Stimulated activated CD8-positive, alpha-beta memory T cell treated with anti-CD3 and anti-CD28 coated beads, Interleukin-7, amount 100 ng/mL, for 1 hour (primary cell): ENCODE measurements around the gene XRRA1.
"Not testable (repeated sequence)": the region's sequence is repeated elsewhere in the genome, so short reads cannot be mapped to it uniquely, and the experiment has no call there.

Experiments used
- DNase-seq, 2 donors: peaks; one replicate each; pipeline ENCODE4 v3.0.0-alpha.2; 2020; ENCODE audit warnings: low read depth in 2 of 2

XRRA1 gene

GRCh38 chr11:74896311-74896710 is 52.6 kb downstream of the XRRA1 start:
- no peak for DNase-seq

DNA sequence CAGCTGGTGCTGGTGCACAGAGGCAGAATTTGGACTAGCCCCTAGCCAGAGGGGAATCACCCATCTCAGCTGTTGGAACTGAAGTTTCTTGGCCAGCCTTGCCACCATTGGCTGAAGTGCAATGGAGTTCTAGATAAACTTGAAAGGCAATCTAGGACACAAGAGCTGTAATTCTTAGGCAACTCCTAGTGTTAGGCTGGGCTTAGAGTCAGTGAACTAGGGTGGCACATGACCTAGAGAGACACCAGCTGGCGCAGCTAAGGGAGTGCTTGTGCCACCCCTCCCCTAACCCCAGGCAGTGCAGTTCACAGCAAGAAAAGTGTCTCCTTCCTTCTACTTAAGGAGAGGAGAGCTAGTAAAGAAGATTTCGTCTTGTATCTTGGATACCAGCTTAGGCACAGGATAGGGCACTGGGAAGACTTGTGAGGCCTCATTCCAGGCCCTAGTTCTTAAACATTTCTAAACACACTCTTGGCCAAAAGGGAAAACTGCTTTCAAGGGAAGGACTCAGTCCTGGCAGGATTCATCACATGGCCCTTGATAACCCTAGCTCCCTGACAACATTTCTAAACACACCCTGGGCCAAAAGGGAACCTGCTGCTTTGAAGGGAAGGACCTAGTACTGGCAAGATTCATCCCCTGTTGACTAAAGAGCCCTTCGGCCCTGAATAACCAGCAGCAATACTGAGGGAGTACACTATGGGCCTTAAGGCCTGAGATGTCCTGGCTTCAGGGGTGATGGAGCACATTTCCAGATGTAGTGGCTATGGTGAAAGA is 53.4 kb downstream of the XRRA1 start:
- DNase-seq, result no peak

DNA sequence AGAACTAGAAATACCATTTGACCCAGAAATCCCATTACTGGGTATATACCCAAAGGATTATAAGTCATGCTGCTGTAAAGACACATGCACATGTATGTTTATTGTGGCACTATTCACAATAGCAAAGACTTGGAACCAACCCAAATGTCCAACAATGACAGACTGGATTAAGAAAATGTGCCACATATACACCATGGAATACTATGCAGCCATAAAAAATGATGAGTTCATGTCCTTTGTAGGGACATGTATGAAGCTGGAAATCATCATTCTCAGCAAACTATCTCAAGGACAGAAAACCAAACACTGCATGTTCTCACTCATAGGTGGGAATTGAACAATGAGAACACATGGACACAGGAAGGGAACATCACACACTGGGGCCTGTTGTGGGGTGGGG is 55.9 kb downstream of the XRRA1 start:
- DNase-seq, result not testable (repeated sequence)

GRCh38 chr11:74877132-74877531 is 71.8 kb downstream of the XRRA1 start:
- DNase-seq, result no peak

DNA sequence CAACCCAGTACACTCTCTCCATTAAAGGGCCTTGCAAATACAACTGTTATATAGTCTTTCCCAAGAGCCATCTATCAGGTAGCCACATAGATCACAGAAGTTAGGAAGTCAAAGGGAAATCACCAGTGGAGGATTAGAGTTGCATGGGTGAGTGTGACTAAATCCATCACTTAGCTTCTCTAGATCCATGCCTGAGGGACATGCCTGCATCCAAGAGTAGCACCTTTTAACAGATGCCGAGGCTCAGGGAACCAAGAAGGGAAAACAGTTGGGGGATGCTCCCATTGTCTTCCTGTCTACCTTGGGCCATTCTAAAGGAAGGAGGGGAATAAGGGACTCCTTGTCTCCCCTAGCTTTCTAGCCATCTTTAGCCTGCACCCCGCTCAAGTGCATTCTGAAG is 77.9 kb downstream of the XRRA1 start:
- DNase-seq, result no peak

DNA sequence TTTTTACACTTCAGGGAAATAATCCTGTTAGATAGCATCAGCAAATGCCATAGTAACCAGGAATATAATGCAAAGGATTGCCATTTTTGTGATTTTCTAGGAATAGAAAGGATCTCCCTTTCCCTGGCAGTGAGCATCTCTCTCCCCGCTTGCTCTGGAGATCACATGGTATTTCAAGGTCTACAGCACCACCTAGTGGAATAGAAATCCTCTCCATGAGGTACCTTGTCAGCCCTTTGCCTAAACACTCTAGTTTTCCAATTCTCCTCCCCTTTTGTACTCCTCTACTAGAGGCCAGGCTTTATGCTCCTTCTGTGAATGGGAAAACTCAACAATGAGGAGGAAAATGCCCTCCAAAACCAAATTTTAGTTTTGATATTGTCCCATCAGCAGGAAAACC is 78.4 kb downstream of the XRRA1 start:
- no peak for DNase-seq

DNA sequence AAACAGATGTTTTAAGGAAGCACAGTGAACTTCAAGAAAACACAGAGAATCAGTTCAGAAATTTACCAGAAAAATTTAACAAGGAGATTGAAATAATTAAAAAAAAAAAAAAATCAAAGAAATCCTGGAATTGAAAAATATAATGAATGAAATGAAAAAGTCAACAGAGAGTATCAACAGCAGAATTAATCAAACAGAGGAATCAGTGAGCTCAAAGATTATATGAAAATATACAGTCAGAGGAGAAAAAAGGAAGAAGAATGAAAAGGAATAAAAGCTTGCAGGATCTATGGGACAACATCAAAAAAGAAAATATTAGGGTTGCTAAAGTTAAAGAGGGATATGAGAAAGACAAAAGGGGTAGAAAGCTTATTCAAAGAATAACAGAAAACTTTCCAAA is 82.3 kb downstream of the XRRA1 start:
- DNase-seq, result no peak

GRCh38 chr11:74863410-74863809 is 85.5 kb downstream of the XRRA1 start:
- DNase-seq, result no peak

- no peak for DNase-seq
Observed at GRCh38 chr11:74860743-74861142, 88.1 kb downstream of the XRRA1 start.

- no peak for DNase-seq
Observed at GRCh38 chr11:74853223-74853622, 95.7 kb downstream of the XRRA1 start.

DNA sequence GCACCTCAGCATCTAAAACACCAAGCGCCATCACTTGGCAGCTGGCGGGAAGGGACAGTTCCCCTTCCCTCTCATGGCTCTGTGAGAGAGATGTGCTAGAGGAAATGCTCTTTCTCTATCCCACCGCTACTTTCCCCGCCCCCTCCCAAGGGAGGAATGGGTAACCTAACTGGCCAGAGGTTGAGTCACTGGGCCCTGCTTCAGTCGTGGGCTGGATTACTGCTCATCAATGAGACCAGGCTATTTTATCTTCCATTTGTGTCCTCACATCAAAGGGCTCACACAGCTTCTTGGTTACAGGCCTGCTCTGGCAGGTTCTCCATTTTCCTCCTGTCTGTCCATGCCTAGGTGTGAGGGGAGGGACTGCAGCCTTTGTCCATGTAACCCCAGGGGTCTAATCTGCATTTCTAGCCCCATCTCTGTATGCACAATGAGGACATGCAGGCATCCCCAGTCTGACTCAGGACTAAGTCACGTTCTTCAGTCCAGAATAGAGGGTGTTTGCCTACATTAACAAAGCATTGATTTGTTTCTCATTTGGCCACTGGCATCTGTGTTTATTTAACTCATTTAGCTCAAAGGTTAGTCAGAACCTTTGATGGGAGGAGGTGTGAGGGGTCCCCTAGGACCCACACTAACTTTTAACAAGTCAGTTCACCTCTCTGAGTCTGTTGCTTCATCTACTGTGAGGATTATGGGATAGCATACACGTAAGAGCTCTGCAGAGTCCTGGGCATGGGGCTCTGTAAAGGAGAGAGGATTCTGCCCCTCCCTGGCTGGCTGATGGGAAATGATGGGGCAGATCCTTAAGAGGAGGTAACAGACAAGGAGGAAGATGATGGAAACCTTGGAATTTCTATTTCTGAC is 99.1 kb downstream of the XRRA1 start:
- no peak for DNase-seq

DNA sequence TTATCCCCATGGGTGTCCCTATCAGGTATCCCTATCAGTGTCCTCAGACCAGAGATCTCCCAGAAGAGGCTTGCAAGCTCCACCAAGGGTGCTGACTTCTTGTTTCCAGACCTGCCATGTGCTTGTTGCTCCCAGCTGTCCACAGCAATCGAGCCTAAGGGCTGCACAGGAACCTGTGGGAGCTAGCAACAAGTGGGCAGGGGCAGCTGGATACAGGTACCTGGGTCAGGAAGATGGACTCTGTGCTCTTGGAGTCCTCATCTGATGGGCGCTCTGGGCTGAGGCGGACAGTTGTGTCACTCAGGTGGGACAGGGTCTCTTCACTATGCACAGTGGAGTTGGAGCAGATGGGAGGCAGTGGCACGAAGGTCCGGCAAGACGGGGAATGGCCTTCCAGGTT is 101.0 kb downstream of the XRRA1 start:
- DNase-seq, result no peak

GRCh38 chr11:74847395-74847794 is 101.5 kb downstream of the XRRA1 start:
- DNase-seq, result no peak

DNA sequence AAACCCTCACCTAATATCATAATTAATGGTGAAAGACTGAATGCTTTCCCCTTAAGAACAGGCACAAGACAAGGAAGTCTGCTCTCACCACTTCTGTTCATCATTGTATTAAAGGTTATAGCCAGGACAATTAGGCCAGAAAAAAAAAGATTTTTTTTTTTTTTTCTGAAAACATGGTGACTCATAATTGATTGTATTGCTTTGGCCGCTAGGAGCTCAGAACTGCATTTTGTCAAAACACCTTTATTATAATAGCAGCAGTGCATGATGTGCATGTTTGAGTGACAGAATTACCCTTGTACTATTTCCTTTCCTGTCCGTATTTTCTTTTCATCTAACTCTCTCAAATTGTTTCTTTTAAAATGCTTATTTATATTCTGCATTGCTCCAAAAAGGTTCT is 102.1 kb downstream of the XRRA1 start:
- DNase-seq, result no peak

GRCh38 chr11:74845978-74846517 is 102.8 kb downstream of the XRRA1 start:
- no peak for DNase-seq

GRCh38 chr11:74844865-74845264 is 104.0 kb downstream of the XRRA1 start:
- no peak for DNase-seq

GRCh38 chr11:74844072-74844471 is 104.8 kb downstream of the XRRA1 start:
- no peak for DNase-seq

DNA sequence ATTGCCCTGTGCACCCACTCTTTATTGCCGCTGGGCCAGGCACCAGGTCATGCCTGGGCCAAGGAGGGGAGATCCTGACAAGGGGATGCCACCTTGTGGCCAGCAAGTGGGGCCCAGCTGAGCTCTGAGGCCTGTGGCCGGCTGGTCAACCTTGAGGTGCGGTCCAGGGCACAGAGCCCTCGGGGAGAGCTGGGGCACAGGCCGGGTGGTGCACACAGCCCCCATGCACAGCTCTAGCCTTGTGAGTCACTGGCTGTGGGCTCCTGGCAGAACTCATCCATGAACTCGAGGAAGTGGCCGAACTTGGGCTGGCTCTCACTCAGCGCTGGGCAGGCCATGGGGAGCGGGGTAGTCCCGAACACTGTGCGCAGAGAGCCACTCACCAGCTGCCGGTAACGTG is 105.9 kb downstream of the XRRA1 start:
- DNase-seq, result no peak

- no peak for DNase-seq
Observed at GRCh38 chr11:74840486-74840885, 108.4 kb downstream of the XRRA1 start.

DNA sequence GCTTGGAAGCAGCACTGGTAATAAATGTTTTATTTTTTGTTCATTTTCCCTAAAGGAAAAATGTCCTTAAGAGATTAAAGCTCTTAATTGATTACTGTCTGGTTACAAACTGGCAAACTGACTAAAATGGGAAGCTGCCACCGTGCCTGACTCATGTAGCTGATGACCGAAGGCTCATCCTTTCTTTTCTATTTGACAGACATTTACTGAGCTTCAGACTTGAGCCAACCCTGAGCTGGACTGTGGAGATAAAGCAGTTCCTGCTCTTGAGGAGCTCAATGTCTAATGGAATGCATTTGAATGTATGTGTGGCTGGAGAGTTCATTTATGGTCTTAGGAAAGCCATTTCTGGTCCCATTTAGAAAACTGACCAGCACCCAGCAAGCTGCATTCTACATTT is 108.9 kb downstream of the XRRA1 start:
- DNase-seq, result no peak

GRCh38 chr11:74839446-74839845 is 109.4 kb downstream of the XRRA1 start:
- no peak for DNase-seq

DNA sequence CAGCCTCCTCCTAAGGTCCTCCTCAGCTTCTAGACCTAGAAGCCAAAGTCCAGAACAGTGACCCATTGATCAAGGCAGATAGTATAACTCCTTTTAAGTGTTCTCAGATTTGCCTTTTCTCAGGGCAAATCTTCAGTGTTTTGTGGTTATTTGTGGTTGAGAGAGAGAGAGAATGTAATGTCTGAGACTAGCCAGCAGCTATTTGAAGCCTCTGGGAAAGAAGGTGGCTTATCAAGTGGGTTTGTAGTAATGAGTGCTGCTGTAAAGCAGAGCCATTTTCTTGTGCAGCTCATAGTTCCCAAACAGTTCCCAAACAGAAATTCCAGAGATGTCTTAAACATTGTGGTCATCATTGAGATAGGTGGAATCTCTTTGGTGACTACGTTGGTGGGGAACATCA is 110.7 kb downstream of the XRRA1 start:
- no peak for DNase-seq

- no peak for DNase-seq
Observed at GRCh38 chr11:74837191-74837590, 111.7 kb downstream of the XRRA1 start.
